SK-N-MC (cell line): ENCODE results near the gene PDE4D.
A peak's percentile ranks its signal among the peaks of the same experiment; 100 is the strongest.

ENCODE experiments used
- DNase-seq: peaks from one replicate; pipeline ENCODE4 v3.0.0-alpha.2; 2011; ENCODE audit warnings: low read depth, low spot score
- H3K27ac ChIP-seq: fragments of 200-600 bp; sonication (generic); 2 replicates; pipeline ENCODE4 v1.5.1; 2016; ENCODE audit warnings: mixed run types
- H3K36me3 ChIP-seq: fragments of 200-600 bp; sonication (generic); 2 replicates; pipeline ENCODE4 v1.6.1; 2017; ENCODE audit warnings: antibody characterized with exemption, low read length, mixed read lengths; ENCODE audit not compliant: insufficient read depth
- H3K4me3 ChIP-seq: fragments of 200-600 bp; sonication (generic); 2 replicates; pipeline ENCODE4 v1.5.1; 2016
- H3K9ac ChIP-seq: fragments of 200-600 bp; sonication (generic); 2 replicates; pipeline ENCODE4 v1.8.0; 2017; ENCODE audit warnings: mixed run types, mixed read lengths; ENCODE audit not compliant: insufficient read length
- H3K9me3 ChIP-seq: fragments of 200-600 bp; sonication (generic); 2 replicates; pipeline ENCODE4 v1.6.1; 2017; ENCODE audit warnings: low read depth, mild to moderate bottlenecking, antibody characterized with exemption, low read length, moderate library complexity, mixed read lengths
- EZH2 ChIP-seq: fragments of 200-600 bp; sonication (generic); IDR thresholded peaks from one replicate; pipeline ENCODE4 v1.6.1; 2017; ENCODE audit warnings: antibody characterized with exemption
- FOXP2 ChIP-seq: optimal IDR thresholded peaks from 2 replicates; pipeline ENCODE3; 2011; ENCODE audit warnings: mild to moderate bottlenecking, moderate library complexity; ENCODE audit not compliant: insufficient read depth; ENCODE audit errors: extremely low read length, control extremely low read depth
- POLR2AphosphoS5 ChIP-seq: IDR thresholded peaks from 2 replicates; pipeline ENCODE4 v1.6.1; 2012; ENCODE audit warnings: mild to moderate bottlenecking, low read depth, low read length, borderline replicate concordance

The PDE4D gene

GRCh38 chr5:59208474-59208873 lies 685.1 kb downstream of the PDE4D start:
- Histone ChIP-seq H3K36me3 (no peaks in the 10 kb centered on the region), H3K9ac (no peak overlapping the region), H3K27ac (peak overlapping the region; percentile 88), H3K9me3 (no peaks in the 10 kb centered on the region), H3K4me3 (no peak overlapping the region)
- no peak for DNase-seq
- TF ChIP-seq POLR2AphosphoS5 (no peak), EZH2 (no peak), FOXP2 (no peak)

GRCh38 chr5:59207401-59207800 lies 686.1 kb downstream of the PDE4D start:
- H3K27ac ChIP-seq = no peak overlapping the region
- H3K9ac ChIP-seq = no peak overlapping the region
- no peak overlapping the region for H3K4me3 ChIP-seq
- no peaks in the 10 kb centered on the region for H3K36me3 ChIP-seq
- no peak for DNase-seq
- H3K9me3 ChIP-seq = no peaks in the 10 kb centered on the region
- TF ChIP-seq FOXP2 (no peak), EZH2 (no peak), POLR2AphosphoS5 (no peak)

GRCh38 chr5:59206132-59206581 lies 687.4 kb downstream of the PDE4D start:
- Histone ChIP-seq H3K9me3 (no peaks in the 10 kb centered on the region), H3K9ac (no peak overlapping the region), H3K4me3 (no peak overlapping the region), H3K36me3 (no peaks in the 10 kb centered on the region), H3K27ac (no peak overlapping the region)
- no peak for TF ChIP-seq FOXP2
- TF ChIP-seq POLR2AphosphoS5 = no peak
- no peak for TF ChIP-seq EZH2
- DNase-seq = no peak

- no peak overlapping the region for H3K4me3 ChIP-seq
- H3K9me3 ChIP-seq = no peaks in the 10 kb centered on the region
- DNase-seq = no peak
- no peak overlapping the region for H3K27ac ChIP-seq
- H3K9ac ChIP-seq = no peak overlapping the region
- TF ChIP-seq EZH2 (no peak), POLR2AphosphoS5 (no peak), FOXP2 (no peak)
- no peaks in the 10 kb centered on the region for H3K36me3 ChIP-seq
Observed at GRCh38 chr5:59204114-59204897, 689.2 kb downstream of the PDE4D start.

- no peak overlapping the region for H3K9ac ChIP-seq
Observed at GRCh38 chr5:59199868-59200267, 693.7 kb downstream of the PDE4D start.

GRCh38 chr5:59198832-59199231 lies 694.7 kb downstream of the PDE4D start:
- no peak overlapping the region for H3K4me3 ChIP-seq
- no peaks in the 10 kb centered on the region for H3K36me3 ChIP-seq
- TF ChIP-seq POLR2AphosphoS5 (no peak), FOXP2 (no peak), EZH2 (no peak)

More at GRCh38 chr5:59199868-59200267, 693.7 kb downstream of the PDE4D start:
- no peak overlapping the region for H3K27ac ChIP-seq
- TF ChIP-seq EZH2 (no peak), POLR2AphosphoS5 (no peak), FOXP2 (no peak)
- H3K9me3 ChIP-seq = no peaks in the 10 kb centered on the region
- H3K36me3 ChIP-seq = no peaks in the 10 kb centered on the region
- no peak for DNase-seq
- H3K4me3 ChIP-seq = no peak overlapping the region

GRCh38 chr5:59198365-59198764 lies 695.2 kb downstream of the PDE4D start:
- DNase-seq = no peak
- no peak for TF ChIP-seq EZH2
- Histone ChIP-seq H3K9me3 (no peaks in the 10 kb centered on the region), H3K9ac (peak overlapping the region; percentile 12), H3K27ac (peak overlapping the region; percentile 40; the same call in 1 of the 2 replicates), H3K4me3 (no peak overlapping the region), H3K36me3 (no peaks in the 10 kb centered on the region)

More at GRCh38 chr5:59198832-59199231, 694.7 kb downstream of the PDE4D start:
- no peak for DNase-seq
- H3K9me3 ChIP-seq = no peaks in the 10 kb centered on the region
- H3K27ac ChIP-seq = peak overlapping the region; percentile 40; the same call in 1 of the 2 replicates
- H3K9ac ChIP-seq = no peak overlapping the region

- H3K36me3 ChIP-seq = no peaks in the 10 kb centered on the region
- no peaks in the 10 kb centered on the region for H3K9me3 ChIP-seq
- H3K9ac ChIP-seq = peak overlapping the region; percentile 12
- TF ChIP-seq POLR2AphosphoS5 = no peak
- TF ChIP-seq FOXP2 = no peak
- TF ChIP-seq EZH2 = no peak
- H3K27ac ChIP-seq = peak overlapping the region; percentile 22
- DNase-seq = no peak
- no peak overlapping the region for H3K4me3 ChIP-seq
Observed at GRCh38 chr5:59197911-59198310, 695.6 kb downstream of the PDE4D start.
